Lung microvascular endothelial cell (primary cell): ENCODE results near the gene CCDC171. TPM values are rescaled to one million over a fixed set of nuclear protein-coding genes. Genes with fewer than 3 reads are reported as not detected.

ENCODE experiments used
- DNase-seq, 2 donors: peaks; one replicate each; pipeline versions ENCODE4 v3.0.0 to v3.0.0-alpha.2; 2010; ENCODE audit warnings: low read depth in 2 of 2
- total RNA-seq: library from RNA; depleted of rRNA; stranded (reverse); fragments of >200 nt; gene quantifications from 2 replicates; pipeline ENCODE4 v1.2.1, GENCODE V29; 2014

The CCDC171 gene
- total RNA-seq, 1 donor from 2014 or later, result 0.20 TPM

DNA sequence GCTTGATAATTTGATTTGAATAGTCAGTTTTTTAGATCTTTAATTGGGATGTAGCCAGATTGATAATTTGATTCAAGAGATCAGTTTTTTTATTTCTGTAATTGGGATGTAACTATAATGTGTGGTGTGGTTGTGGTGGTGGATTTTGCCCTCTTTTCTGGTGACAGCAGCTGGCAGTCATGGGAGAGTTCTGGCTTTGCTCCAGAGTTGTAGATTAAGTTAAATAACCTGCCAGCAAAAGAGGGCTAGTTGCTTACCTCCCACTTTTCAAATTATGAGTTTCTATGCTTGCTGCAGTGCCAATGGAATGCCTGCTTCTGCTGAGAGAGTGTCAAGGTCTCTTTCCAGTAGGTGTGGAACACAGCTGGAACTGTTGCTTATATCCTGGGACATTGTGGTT, 315.1 kb downstream of the CCDC171 start:
- DNase-seq, result no peak

DNA sequence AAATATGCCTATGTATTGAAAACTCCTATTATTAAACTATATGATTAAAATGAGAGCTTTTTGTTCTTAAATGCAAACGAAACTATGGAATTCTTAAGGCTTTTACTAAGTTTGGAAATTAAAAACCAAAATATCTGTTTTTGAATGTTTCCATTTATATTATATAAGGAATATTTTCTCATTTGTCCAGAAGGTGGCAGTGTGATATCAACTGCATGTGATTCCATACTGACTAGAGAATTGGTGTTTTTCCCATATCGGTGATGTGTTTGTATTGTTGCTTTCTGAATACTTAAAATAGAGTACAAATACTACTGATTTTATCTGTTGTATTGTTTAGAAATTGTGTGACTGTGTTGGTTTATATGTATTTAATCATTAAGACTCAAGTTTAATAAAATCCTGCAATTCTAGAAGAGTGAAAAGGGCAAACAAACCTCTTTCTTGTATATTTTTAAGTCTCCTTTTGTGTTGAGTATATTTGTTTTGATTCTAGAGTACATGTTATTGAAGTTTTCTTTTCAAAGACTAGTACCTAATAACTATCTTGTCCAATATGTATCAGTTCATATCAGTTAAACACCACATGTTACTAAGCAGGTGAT, 320.8 kb downstream of the CCDC171 start:
- DNase-seq, result peak; percentile 58 to 64

DNA sequence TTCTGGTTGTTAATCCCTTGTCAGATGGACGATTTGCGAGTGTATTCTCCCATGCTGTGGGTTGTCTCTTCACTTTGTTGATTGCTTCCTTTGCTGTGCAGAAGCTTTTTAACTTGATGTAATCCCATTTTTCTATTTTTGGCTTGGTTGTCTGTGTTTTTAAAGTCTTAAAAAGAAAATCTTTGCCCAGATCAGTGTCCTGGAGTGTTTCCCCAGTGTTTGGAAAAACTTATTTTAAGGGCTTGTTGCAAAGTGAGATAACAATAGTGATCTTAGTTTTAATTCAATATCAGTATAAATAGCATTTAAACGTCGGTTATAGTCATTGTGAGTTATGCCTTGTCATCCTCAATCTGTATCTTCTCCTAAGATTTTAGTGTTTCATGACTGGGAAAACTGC, 329.5 kb downstream of the CCDC171 start:
- no peak for DNase-seq

DNA sequence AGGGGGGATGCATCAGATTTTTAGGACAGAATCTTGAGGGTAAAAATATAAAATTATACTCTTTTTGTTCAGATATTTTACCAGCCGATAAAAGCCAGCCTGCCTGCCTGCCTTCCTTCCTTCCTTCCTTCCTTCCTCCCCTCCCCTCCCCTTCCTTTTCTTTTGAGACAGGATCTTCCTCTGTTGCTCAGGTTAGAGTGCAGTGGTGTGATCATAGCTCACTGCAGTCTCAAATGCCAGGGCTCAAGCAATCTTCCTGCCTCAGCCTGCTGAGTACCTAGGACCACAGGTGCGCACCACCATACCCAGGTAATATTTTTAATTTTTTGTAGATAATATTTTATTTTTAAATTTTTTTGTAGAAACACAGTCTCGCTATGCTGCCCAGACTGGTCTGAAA, 330.0 kb downstream of the CCDC171 start:
- no peak for DNase-seq

DNA sequence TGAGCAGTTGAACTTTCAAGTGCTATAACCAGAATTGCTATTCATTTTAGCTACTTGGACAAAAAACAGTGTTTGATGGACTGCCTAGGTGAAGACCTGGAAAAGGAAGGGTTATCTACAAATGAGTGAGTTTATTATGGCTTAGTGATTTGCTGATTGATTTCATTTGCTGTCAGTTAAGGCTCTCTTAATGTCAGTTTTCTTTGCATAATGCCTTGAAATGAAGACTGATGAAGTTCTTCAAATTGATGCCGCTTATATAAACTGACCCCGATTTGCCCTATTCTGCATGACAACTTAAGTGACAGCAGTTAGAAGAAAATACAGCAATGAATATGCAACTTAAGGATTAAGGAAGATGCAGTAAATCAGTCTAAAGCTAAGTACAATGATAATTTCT, 332.6 kb downstream of the CCDC171 start:
- DNase-seq, result no peak

DNA sequence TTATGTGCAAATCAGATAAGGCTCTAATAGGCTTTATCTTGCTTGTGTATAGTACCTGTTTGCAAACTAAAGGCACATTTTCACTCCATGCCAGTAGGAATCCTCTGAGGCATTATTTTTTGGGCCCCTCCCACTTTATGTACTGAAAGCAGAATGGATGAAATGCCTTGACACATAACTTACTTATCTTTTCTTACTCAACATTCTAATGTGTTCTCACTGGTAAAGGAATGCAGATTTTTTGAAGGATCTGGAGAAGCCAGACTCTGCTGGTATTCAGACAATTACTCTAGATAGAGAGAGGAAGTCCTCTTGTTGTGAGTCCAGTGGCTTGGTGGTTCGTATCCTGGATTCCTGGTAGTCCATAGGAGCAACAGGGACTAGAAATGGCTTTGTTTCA, 336.7 kb downstream of the CCDC171 start:
- DNase-seq, result no peak

DNA sequence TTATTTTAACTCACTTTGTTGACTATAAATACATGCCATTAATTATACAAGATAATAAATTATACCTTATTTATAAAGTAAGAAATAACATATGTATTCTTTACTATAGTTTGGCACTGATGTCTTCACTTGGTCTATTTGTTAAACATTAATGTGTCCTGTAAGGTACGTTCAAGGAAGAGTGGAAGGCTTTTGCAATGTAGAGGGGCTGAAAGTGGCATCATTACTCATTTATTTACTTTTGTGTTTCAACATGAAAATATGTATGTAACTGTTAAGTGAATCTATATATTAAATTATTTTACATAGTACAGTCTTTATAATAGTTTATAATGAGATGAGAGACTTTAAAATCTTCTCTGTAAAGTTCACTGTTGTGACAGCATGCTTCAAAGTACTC, 348.7 kb downstream of the CCDC171 start:
- no peak for DNase-seq

DNA sequence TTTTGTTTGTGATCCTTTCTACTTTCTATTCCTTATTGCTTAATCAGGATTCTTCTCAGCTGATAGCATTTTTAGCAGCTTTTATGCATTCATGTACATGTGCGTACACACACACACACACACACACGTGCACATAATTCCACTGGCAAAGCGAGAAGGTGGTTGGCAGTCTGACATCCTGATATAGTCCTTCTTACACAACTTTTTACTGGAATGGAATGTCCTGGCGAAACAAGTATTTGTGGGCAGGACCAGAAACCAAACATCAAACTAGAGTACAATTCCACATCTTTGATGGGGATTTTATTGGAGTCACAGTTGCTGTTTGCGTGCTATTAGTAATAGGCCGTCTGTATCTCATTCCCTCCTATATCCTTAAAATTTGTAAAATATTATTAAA, 356.5 kb downstream of the CCDC171 start:
- DNase-seq, result peak in 1 of 2 donors; percentile 1

DNA sequence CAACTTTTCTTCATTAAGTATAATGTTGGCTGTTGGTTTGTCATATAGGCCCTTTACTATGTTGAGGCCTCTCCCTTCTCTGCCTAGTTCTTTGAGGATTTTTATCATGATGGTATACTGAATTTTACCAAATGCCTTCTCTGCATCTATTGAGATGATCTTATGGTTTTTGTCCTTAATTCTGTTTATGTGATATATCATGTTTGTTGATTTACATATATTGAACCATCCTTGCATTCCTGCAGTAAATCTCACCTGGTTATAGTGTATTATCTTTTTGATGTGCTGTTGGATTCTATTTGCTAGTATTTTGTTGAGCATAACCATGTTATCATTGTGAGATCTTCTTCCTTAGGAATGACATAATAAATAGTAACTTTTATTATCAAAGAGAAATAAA, 362.9 kb downstream of the CCDC171 start:
- DNase-seq, result no peak

DNA sequence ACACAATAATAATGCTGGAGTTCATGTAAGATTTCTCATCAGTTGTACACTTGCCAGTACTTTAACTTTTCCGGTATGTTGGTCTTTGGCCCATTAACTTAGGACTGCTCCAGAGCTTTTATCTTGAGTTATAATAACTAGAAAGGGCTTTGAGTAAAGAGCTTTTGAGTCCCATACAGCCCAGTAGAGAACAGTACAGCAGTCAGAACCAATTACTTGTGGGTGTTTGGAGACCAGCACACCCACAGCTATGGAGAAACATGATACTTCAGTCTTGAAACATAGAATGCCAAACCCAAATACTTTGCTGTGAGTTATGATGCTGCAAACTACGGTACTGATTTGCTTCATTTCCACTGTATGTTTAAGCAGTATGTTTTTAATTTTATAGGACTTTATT, 374.3 kb downstream of the CCDC171 start:
- no peak for DNase-seq

DNA sequence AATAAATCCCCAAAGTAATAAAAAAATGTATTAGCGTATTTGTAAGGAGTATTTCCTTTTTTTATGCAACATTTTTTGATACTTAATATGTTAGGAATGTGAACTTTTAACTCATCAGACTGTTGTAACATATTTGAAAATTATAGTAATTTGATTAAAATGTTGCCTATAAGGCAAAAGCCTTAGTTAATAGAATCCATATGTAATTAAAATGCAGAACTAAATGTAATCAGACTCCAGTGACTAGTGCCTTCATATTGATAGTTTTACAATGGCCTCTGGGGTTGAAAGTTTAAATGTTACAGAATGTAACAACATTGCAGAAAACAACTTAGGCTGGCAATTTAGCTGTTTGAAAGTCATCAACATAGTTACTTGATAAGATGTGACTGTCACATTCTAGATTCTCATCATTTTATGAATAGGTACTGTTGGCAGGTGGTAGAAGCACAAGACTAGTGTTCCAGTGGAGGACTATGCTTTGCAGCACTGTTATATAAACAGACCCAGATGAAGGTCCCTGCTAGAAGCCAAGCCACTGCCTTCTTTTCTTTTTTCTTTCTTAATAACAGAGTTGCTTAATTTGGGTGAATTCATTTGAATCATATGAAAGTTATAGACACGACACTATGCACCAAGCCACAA, 382.9 kb downstream of the CCDC171 start:
- DNase-seq, result no peak

DNA sequence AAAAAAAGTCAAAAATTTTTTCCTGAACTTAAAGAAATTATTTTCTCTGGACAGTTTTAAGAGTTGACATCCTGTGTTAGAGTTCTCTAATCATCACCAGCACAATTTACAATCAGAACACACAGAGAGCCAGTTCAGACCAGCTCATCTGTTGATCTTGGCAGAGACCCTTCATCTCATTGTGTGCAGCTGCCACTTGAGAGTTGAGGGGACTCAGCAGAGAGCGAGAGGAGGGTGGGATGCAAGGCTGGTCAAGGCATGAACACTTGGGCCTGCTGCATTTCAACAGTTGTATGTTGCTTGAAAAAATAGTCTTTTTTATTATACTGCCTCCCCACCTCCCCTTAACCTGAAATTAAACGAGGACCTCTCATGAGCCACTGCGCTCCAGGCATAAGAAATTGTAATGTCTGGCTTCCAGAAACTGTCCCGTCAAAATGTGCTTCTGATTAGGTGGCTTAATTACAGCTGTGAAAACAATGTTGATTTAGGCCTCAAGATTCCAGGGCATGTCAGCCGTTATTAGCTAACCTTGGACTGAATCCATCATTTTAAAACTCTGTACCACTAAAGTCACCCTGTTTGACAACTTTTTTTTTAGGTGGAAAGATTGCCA, 383.6 kb downstream of the CCDC171 start:
- no peak for DNase-seq

DNA sequence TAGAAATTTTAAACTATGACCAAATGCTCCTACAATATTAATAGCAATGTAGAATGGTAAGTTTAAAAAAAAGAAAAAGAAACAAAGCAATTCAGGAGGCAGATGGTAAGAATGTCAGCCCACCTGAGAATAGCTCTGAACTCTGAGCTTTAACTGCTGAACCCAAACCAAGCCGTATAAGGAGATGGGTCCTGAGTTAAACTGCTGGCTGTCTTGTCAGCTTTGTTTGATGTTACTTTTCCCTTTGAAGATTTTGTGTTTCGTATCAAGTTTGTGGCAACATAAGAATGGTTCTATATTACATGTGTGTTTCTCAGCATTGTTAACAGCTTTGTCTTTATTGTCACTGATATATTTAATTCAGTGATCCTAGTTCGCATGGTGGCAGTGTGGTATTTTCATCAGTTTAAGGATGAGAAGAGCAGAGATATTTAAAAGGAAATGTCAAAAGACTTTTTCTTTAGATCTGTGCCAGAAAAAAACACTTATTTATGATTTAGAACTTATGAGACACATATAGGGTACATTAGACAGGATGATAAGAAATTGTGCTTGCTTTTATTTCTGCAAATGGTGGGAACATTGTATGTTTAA, 390.1 kb downstream of the CCDC171 start:
- DNase-seq, result no peak

DNA sequence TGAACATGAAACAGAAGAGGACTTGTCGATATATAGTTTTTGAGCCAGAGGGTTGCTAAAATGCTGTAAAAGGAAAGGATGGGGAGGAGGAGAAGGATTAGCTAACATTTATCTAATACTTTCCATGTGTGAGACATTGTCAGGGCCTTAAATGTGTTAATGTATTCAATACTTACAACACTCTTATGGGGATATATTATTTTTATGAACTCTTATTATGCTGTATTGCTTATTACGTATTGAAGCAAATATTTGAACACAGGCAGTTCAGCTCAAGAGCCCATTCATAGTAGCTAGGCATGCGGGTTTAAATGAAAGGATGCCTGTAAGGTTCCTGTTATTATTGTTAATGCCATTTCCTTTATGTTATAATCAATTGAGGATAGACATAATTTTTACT, 391.5 kb downstream of the CCDC171 start:
- no peak for DNase-seq

DNA sequence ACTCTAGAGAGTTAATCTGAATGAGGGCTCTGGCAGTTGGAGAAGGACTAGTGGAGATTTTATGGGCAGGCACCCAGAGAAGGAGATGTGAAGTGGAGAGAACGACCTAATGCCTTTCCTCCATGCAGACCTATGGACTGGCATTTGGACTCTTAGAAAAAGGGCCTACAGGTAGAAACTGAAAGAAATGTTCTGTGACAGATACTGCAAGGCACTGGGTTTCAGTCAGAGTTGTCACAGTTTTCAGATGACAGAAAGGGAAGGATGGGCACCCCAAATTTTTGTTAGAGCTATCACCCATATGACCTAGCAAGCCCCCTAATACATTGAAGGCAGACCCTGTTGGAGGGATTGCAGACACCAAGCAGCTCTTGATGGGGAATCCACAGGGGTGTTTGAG, 406.8 kb downstream of the CCDC171 start:
- no peak for DNase-seq

DNA sequence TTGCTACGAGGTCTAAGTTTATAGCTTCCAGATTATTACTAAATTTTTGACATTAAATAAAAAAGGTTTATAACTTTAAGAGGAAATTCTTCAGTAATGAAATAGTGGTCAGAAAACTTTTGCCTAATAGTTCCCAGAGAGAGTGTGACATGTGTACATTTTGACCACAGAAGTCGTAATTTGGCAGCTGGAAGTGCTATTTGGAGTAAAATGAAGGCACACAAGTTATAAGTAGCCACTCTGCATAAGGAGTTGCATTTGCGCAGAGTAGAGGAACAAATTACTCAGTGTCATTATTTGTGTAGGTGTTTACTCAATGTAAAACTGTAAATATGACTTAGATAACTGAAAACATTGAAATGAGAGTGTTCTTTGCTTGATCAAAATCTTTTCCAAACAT, 408.4 kb downstream of the CCDC171 start:
- no peak for DNase-seq

DNA sequence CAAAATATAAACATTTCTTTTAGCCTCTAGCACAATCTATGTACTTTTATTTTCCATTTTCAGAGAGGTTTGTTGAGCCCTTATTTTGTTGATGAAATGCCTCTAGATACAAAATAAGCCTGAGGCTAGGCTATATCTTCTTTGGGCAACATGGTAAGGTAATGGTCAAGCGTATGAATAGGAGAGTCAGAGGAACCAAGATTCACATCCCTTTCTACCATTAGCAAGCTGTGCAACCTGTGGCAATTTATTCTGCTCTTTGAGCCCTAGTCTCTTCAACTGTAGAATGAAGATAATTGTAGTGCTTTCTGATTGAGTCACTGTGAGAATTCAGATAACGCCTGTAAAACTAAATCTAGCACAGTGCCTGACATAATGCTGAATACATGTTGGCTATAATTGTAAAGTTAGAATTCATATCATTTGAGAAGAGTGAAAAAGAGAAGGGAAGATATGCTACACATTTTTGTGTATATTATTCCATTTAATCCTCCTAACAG, 412.5 kb downstream of the CCDC171 start:
- no peak for DNase-seq

DNA sequence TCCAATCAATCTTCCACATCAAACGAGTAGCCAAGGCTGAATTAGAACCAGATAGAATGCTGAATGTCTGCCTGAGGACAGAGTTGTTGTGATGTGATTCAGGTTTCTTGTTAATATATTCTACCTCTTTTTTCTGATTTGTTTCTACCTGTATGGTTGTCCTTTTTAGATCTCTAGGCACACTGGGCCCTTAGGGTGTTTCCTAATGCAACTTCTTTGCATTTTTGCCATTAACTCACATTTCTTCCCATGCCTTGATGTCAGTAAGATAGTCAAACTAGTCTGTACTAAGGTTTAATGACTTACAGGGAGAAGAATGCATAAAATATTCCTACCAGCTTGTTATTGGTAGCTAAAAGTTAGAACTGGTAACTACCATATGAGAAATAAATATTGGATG, 413.6 kb downstream of the CCDC171 start:
- DNase-seq, result no peak

DNA sequence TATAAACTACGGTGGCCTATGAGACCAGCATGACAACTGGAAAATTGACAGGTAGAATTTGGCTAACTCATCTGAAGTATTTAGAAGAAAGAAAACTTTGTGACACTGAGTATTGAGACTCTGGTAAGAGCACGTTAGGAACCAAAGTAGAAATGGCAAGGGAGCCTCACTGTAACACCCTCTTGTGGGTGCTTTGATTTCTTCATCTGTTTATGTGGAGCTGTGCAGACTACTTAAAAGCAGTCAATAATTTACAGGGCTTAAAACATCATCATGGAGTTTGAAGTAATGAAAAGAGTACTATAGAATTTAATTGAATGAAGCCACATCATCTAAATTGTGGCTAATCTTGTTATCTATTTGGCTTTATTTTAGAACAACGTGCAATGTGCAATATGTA, 414.2 kb downstream of the CCDC171 start:
- DNase-seq, result no peak

DNA sequence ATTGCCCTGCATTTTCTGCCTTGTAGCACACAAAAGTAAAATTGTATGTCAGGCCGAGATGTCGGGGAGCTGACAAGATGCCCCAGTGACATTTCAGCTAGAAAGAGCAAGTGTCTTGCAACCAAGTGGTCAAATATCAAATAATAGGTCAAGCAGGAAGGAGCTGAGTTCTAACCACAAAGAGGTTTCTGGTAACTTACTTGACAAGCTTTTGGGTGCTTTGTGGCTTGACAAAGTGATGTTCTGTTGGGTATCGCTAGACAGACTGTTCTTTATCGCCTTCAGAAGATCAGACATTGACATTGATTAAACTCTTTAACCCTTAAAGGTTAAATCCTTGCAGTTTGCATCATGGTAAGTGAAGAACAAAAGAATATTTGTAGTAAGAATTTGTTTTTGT, 419.9 kb downstream of the CCDC171 start:
- no peak for DNase-seq

DNA sequence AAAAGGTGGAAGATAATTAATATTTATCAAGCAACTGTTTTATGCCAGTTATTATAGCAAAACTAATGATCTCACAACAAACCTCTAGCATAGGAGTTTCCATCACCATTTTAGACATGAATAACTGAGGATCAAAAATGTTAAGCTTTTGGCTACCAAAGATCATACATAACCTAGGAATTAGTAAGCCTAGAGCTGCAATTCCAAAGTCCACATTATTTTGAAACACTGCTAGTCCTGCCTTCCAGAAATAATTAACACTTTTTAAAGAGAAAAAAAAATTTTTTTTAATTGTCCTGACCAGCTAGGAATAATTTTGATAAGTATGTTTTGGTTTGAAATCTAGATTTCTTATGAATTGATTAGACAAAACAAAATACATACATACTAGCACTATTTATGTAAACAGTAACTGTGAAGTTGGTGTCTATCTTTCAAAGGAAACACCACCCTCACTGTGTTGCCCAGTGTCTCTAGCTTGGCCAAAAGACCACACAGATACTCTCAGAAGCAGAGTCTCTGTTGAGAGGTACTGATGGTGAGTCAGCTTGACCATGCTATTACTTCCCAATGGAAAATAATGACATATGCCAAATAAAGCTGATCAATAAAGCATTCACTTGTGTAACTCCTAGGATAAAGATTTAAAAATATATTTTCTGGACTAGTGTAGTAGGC, 422.4 kb downstream of the CCDC171 start:
- no peak for DNase-seq

DNA sequence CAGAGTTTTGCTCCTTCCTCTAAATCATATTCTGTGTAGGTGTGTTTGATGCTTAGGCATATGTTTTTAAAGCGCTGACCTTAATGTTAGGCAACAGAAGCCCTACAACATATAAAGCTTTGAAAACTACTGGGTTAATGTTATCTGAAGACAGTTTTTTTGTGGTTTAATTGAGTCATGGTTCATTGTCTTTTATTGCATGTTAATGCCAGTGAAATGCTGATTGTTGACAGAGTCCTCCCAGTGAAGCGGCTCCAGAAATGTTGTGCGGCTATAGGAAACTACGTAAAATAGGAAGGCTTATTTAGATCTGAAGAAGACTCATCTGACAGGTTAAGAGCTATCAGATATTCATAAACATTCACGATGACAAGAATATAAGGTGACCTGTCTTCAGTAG, 424.6 kb downstream of the CCDC171 start:
- DNase-seq, result no peak
